Upper lobe of right lung (tissue), 1 donor: ENCODE results near the gene ADAMTS18. TPM values are rescaled to one million over a fixed set of nuclear protein-coding genes. Genes with fewer than 3 reads are reported as not detected.

Experiments used
- ATAC-seq: fragments of 200-7000 bp; cut with Tn5 transposase; one replicate; pipeline ENCODE4 v1.9.1; 2020; ENCODE audit warnings: mild to moderate bottlenecking, moderate library complexity
- DNase-seq: peaks from one replicate; pipeline ENCODE4 v3.0.0-alpha.2; 2020
- H3K27ac ChIP-seq: fragments of 200-600 bp; one replicate; pipeline ENCODE4 v1.8.0; 2022
- H3K27me3 ChIP-seq: fragments of 200-600 bp; one replicate; pipeline ENCODE4 v1.8.0; 2022; ENCODE audit warnings: mild to moderate bottlenecking
- H3K36me3 ChIP-seq: fragments of 200-600 bp; one replicate; pipeline ENCODE4 v1.8.0; 2022
- H3K4me1 ChIP-seq: fragments of 200-600 bp; one replicate; pipeline ENCODE4 v1.8.0; 2022
- H3K4me3 ChIP-seq: fragments of 200-600 bp; one replicate; pipeline ENCODE4 v1.8.0; 2022; ENCODE audit warnings: mild to moderate bottlenecking
- H3K9me3 ChIP-seq: fragments of 200-600 bp; one replicate; pipeline ENCODE4 v1.8.0; 2022
- intact Hi-C: fragments of 100-400 bp; cut with DNase I; formaldehyde crosslinking; loops from one replicate; pipeline ENCODE4 v1.11.0; 2022
- total RNA-seq: library from RNA; stranded (reverse); fragmentation: NEBNext Ultra II Directional; extraction: Animal tissue kit (Norgen Biotek cat#: 25700); gene quantifications from one replicate; pipeline ENCODE4 v1.2.1, GENCODE V29; 2021
- TF ChIP-seq, protein P1 (sequence below): fragments of 200-600 bp; IDR thresholded peaks from one replicate; pipeline ENCODE4 v1.8.0; 2022; ENCODE audit warnings: antibody characterized with exemption
- donor health status: DM: no; HTN: yes; CAD: no; lungs with severe emphysema.

The ADAMTS18 gene
- total RNA-seq, 1 donor from 2014 or later = 0.46 TPM

GRCh38 chr16:77376358-77376757 lies 58.5 kb downstream of the ADAMTS18 start:
- H3K4me3 ChIP-seq = no peak overlapping the region
- no peak for ATAC-seq
- no peaks in the 10 kb centered on the region for H3K9me3 ChIP-seq
- intact Hi-C loops = no loop called here
- no peak for DNase-seq
- no peak overlapping the region for H3K27ac ChIP-seq
- TF ChIP-seq, protein P1, sequence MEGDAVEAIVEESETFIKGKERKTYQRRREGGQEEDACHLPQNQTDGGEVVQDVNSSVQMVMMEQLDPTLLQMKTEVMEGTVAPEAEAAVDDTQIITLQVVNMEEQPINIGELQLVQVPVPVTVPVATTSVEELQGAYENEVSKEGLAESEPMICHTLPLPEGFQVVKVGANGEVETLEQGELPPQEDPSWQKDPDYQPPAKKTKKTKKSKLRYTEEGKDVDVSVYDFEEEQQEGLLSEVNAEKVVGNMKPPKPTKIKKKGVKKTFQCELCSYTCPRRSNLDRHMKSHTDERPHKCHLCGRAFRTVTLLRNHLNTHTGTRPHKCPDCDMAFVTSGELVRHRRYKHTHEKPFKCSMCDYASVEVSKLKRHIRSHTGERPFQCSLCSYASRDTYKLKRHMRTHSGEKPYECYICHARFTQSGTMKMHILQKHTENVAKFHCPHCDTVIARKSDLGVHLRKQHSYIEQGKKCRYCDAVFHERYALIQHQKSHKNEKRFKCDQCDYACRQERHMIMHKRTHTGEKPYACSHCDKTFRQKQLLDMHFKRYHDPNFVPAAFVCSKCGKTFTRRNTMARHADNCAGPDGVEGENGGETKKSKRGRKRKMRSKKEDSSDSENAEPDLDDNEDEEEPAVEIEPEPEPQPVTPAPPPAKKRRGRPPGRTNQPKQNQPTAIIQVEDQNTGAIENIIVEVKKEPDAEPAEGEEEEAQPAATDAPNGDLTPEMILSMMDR = peak; percentile 22
- no peaks in the 10 kb centered on the region for H3K4me1 ChIP-seq
- H3K27me3 ChIP-seq = no peaks in the 10 kb centered on the region
- no peaks in the 10 kb centered on the region for H3K36me3 ChIP-seq

DNA sequence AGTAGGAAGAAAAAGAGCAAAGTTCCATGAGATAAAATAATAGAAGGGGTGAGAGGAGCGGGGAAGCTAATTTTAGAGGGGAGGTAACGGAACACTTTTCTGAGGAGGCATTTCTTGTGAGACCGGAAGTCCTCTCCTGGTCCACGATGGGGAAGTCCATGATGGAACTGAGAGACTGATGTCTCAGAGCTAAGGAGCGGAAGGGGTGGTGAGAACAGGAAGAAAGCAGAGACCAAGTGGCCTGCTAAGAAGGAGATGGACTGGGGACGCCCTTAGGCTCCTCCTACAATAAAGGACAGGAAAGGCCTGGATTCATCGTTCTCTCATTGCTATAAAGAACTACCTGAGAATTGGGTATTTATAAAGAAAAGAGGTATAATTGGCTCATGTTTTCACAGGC lies 59.4 kb downstream of the ADAMTS18 start:
- TF ChIP-seq, protein P1 = no peak
- no peaks in the 10 kb centered on the region for H3K36me3 ChIP-seq
- H3K4me3 ChIP-seq = no peak overlapping the region
- DNase-seq (no peak), ATAC-seq (no peak)
- intact Hi-C loops = no loop called here
- no peaks in the 10 kb centered on the region for H3K27me3 ChIP-seq
- H3K4me1 ChIP-seq = no peaks in the 10 kb centered on the region
- no peaks in the 10 kb centered on the region for H3K9me3 ChIP-seq
- H3K27ac ChIP-seq = no peak overlapping the region

DNA sequence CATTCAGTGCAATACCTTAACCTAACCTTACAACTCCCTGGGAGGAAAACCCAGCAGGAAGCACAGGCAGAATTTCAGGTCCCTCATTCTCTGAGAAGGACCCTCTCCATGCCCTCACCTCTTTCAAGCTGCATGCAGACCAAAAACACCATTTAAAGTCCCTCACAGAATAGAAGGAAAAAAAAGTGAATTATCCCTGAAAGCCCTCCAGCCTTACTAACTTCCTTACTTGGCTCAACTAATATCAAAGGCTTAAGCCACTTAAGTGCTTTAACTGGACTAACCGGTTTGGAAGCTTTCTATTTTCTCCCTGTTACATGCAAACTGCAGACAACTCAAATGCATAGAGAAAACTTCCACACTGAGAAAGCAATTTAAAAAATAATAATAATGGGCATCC lies 60.5 kb downstream of the ADAMTS18 start:
- no peak overlapping the region for H3K27ac ChIP-seq
- intact Hi-C loops = no loop called here
- H3K36me3 ChIP-seq = no peaks in the 10 kb centered on the region
- H3K4me3 ChIP-seq = no peak overlapping the region
- TF ChIP-seq, protein P1 = no peak
- no peaks in the 10 kb centered on the region for H3K4me1 ChIP-seq
- ATAC-seq (peak; percentile 81), DNase-seq (no peak)
- no peaks in the 10 kb centered on the region for H3K9me3 ChIP-seq
- H3K27me3 ChIP-seq = no peaks in the 10 kb centered on the region

DNA sequence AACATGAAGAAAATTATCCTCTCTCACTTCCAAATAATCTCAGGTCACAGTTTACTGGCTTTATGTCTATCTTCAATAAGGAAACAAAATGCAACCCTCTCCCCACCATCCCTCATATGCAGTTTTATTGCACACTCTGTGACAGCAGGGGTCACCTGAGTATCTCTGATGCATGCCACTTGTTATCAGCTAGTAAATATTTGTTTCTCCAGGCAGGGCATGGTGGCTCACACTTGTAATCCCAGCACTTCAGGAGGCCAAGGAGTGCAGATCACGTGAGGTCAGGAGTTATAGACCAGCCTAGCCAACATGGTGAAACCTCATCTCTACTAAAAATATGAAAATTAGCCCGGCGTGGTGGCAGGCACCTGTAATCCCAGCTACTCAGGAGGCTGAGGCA lies 61.1 kb downstream of the ADAMTS18 start:
- Histone ChIP-seq H3K27ac (no peak overlapping the region), H3K27me3 (no peaks in the 10 kb centered on the region), H3K4me3 (no peak overlapping the region), H3K9me3 (no peaks in the 10 kb centered on the region), H3K36me3 (no peaks in the 10 kb centered on the region), H3K4me1 (no peaks in the 10 kb centered on the region)
- ATAC-seq = peak; percentile 62
- DNase-seq = no peak
- intact Hi-C loops = no loop called here
- TF ChIP-seq, protein P1 = no peak

- Histone ChIP-seq H3K9me3 (no peaks in the 10 kb centered on the region), H3K27me3 (no peaks in the 10 kb centered on the region), H3K4me3 (no peak overlapping the region), H3K4me1 (no peaks in the 10 kb centered on the region), H3K27ac (no peak overlapping the region), H3K36me3 (no peaks in the 10 kb centered on the region)
- DNase-seq = no peak
- TF ChIP-seq, protein P1 = no peak
- ATAC-seq = no peak
- intact Hi-C loops = no loop called here
Observed at GRCh38 chr16:77364770-77365169, 70.1 kb downstream of the ADAMTS18 start.

DNA sequence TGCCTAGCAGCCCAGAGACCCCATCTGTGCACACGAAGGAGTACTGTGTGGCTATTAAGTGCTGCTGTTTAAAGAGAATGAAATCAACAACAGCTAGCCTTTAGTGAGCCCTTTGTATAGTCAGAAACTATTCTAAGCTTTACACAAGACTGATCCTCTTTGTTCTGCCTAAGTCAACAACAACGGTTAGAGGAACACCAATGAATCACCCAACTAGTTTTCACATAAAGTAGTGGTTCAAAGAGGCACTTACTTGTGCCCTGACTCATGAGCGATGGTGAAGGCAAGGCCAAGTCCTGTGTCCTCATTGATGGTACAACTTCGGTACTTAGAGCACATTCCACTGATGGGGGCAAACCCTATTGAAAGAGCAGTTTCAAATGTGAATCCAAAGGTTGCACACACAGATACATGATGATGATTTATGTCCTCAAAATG lies 75.8 kb downstream of the ADAMTS18 start:
- ATAC-seq (peak; percentile 80), DNase-seq (no peak)
- H3K36me3 ChIP-seq = no peaks in the 10 kb centered on the region
- no peaks in the 10 kb centered on the region for H3K9me3 ChIP-seq
- H3K27ac ChIP-seq = no peak overlapping the region
- H3K4me1 ChIP-seq = no peaks in the 10 kb centered on the region
- no peaks in the 10 kb centered on the region for H3K27me3 ChIP-seq
- no peak overlapping the region for H3K4me3 ChIP-seq
- TF ChIP-seq, protein P1 = no peak
- intact Hi-C loops = no loop called here
